Heart right ventricle (tissue), 16 donors: ENCODE data around the gene POPDC2. TPM values are rescaled to one million over a fixed set of nuclear protein-coding genes. Genes with fewer than 3 reads are reported as not detected.

Experiments
- ATAC-seq, 8 donors: fragments of 200-7000 bp; cut with Tn5 transposase; one replicate each; pipeline ENCODE4 v1.9.1; 2020; ENCODE audit warnings: mild to moderate bottlenecking in 8 of 8, moderate library complexity in 8 of 8, moderate number of reproducible peaks in 1 of 8
- DNase-seq, 2 donors: peaks; one replicate each; pipeline ENCODE4 v3.0.0-alpha.2; 2020
- H3K27ac ChIP-seq, 10 donors: fragments of 200-600 bp; sonication (generic) in 2 of 10; one replicate each; pipeline versions ENCODE4 v1.5.0 to v1.8.0; 2020 to 2022; ENCODE audit warnings: mild to moderate bottlenecking in 3 of 10
- H3K27me3 ChIP-seq, 7 donors: fragments of 200-600 bp; one replicate each; pipeline ENCODE4 v1.8.0; 2021 to 2022; ENCODE audit warnings: mild to moderate bottlenecking in 2 of 7
- H3K36me3 ChIP-seq, 9 donors: fragments of 200-600 bp; sonication (generic) in 1 of 9; one replicate each; pipeline versions ENCODE4 v1.5.0 to v1.8.0; 2020 to 2022; ENCODE audit warnings: mild to moderate bottlenecking in 2 of 9
- H3K4me1 ChIP-seq, 9 donors: fragments of 200-600 bp; sonication (generic) in 1 of 9; one replicate each; pipeline versions ENCODE4 v1.5.0 to v1.8.0; 2020 to 2022; ENCODE audit warnings: mild to moderate bottlenecking in 4 of 9
- H3K4me3 ChIP-seq, 10 donors: fragments of 200-600 bp; sonication (generic) in 2 of 10; one replicate each; pipeline versions ENCODE4 v1.5.0 to v1.8.0; 2020 to 2022; ENCODE audit warnings: mild to moderate bottlenecking in 7 of 10, moderate library complexity in 2 of 10
- H3K9me3 ChIP-seq, 11 donors: fragments of 200-600 bp in 10 of 11; sonication (generic) in 2 of 11; one replicate each; pipeline versions ENCODE4 v1.5.0 to v1.8.0; 2013 to 2022; ENCODE audit warnings: mild to moderate bottlenecking in 2 of 11, control low read depth in 1 of 11, moderate library complexity in 1 of 11
- CTCF ChIP-seq, 9 donors: fragments of 200-600 bp; sonication (generic) in 2 of 9; IDR thresholded peaks; one replicate each; pipeline versions ENCODE4 v1.5.0 to v1.8.0; 2021 to 2022; ENCODE audit warnings: antibody characterized with exemption in 9 of 9, mild to moderate bottlenecking in 5 of 9, moderate library complexity in 1 of 9
- WGBS, 2 donors: extraction: QIAGEN DNeasy Blood & Tissue Kit; methylation state at CpG; one replicate each; pipeline ENCODE4 v1.1.7; 2013; ENCODE audit warnings: inconsistent platforms in 1 of 2; 5-methylcytosine and 5-hydroxymethylcytosine counted together
- intact Hi-C, 10 donors: fragments of 100-400 bp; cut with DNase I; formaldehyde crosslinking; loops; one replicate each; pipeline versions ENCODE4 v1.11.1 to v1.14.2; 2022
- long read RNA-seq, 3 donors: library from polyadenylated mRNA; unstranded; transcript quantifications; one replicate each; pipeline ENCODE4 v2.0.0, GENCODE V29; 2020 to 2021
- polyA plus RNA-seq, 2 donors: library from polyadenylated mRNA; stranded (reverse); fragments of 200-250 nt; gene quantifications; one replicate each; pipeline ENCODE4 v1.2.3, GENCODE V29; 2013
- total RNA-seq, 10 donors: library from RNA; stranded (reverse); fragmentation: NEBNext Ultra II Directional in 3 of 10; extraction: Animal tissue kit (Norgen Biotek cat#: 25700) in 3 of 10; gene quantifications; one replicate each; pipeline versions ENCODE4 v1.2.1 to v1.2.4, GENCODE V29; 2021 to 2023
- donor health status: Arrhythmogenic right ventricular cardiomyopathy.
- donor health status: ischemic (EF 13 %, LVEDD 7.1; RV severe dilation, severe dysfunction).
- donor health status: healthy with polysubstance abuse.
- donor health status: DM: no; HTN: yes; CAD: no.
- donor health status: DM: no; HTN: no; CAD: no.
- donor health status: ischemic (EF 25% LVEDD 6.9; RV normal size, moderate dysfunction).
- donor health status: ischemic (EF 25% LVEDD 5.7; RV mildly dilated, moderate dysfunction).
- donor health status: healthy.
- donor health status: DM: yes; HTN: yes; CAD: no.
- donor health status: Ischemic cardiomyopathy.
- donor health status: ischemic (EF 35%, LVEDD 5.7; RV mildly dilated, moderate dysfunction).
- donor health status: nonischemic (EF 11% LVEDD 7.7; RV severe dilation, severe dysfunction).
- donor health status: DM: yes; HTN: yes; CAD: no.
- donor health status: PGD.
- donor health status: ischemic (EF 29% LVEDD 5.4; RV normal size, mild dysfunction).
- donor health status: nonischemic (EF 23%, LVEDD 6.1; RV moderate dilation, normal function).

Gene POPDC2
- total RNA-seq (100 to 1,000 TPM; 598 to 928 (median 732) TPM), polyA plus RNA-seq (100 to 1,000 TPM; 351 to 805 TPM)
- long read RNA-seq, donor 1, transcript POPDC2-208 (4 exons, 1,837 nt): major isoform, 146 of 379 reads
- long read RNA-seq, donor 1, transcript POPDC2-201 (4 exons, 1,679 nt): minor isoform, 70 of 379 reads
- long read RNA-seq, donor 1, partial matches to known transcripts: 95 of 379 reads
- long read RNA-seq, donor 1, other reads (novel, unspliced or antisense): 61 of 379 reads
- long read RNA-seq, donor 2, transcript POPDC2-208 (4 exons, 1,837 nt): major isoform, 89 of 385 reads
- long read RNA-seq, donor 2, transcript POPDC2-204 (5 exons, 1,345 nt): minor isoform, 12 of 385 reads
- long read RNA-seq, donor 2, transcript POPDC2-201 (4 exons, 1,679 nt): minor isoform, 77 of 385 reads
- long read RNA-seq, donor 2, partial matches to known transcripts: 101 of 385 reads
- long read RNA-seq, donor 2, other reads (novel, unspliced or antisense): 102 of 385 reads
- long read RNA-seq, donor 3, transcript POPDC2-201 (4 exons, 1,679 nt): minor isoform, 126 of 405 reads
- long read RNA-seq, donor 3, transcript POPDC2-208 (4 exons, 1,837 nt): major isoform, 145 of 405 reads
- long read RNA-seq, donor 3, transcript POPDC2-204 (5 exons, 1,345 nt): minor isoform, 10 of 405 reads
- long read RNA-seq, donor 3, partial matches to known transcripts: 72 of 405 reads
- long read RNA-seq, donor 3, other reads (novel, unspliced or antisense): 51 of 405 reads

- peak within 1 kb of the TSS; percentile 42 to 72 (median 58) for H3K4me3 ChIP-seq
- ATAC-seq: peak; percentile 72 to 88 (median 82)
- H3K27me3 ChIP-seq: no peaks in the 10 kb centered on the region
- peak in 1 of 2 donors; percentile 79 for DNase-seq
- 16 to 35% methylated on average over 9 of the region's 9 CpGs for WGBS, 2 donors
- intact Hi-C loops: no loop called here
- no peak for TF ChIP-seq CTCF (IDR thresholded peaks at IDR 0.05)
- peaks cover 4 to 74% (median 32%) of the 10 kb centered on the region in 9 donors for H3K4me1 ChIP-seq
- no peaks in the 10 kb centered on the region for H3K9me3 ChIP-seq
- peak within 1 kb of the TSS; percentile 88 to 98 (median 94) for H3K27ac ChIP-seq
- H3K36me3 ChIP-seq: peaks cover 0 to 30% (median 5%) of the 10 kb centered on the region in 9 donors
These were observed at the start of gene POPDC2 for GRCh38 chr3:119660474-119661440. Gene POPDC2, minus strand, starts transcription at chr3:119660589. Its CDS starts 166 bp downstream, at chr3:119660423.

- ATAC-seq: no peak
- H3K9me3 ChIP-seq: peaks cover 0 to 6% (median 0%) of the 10 kb centered on the region in 11 donors
- H3K36me3 ChIP-seq: no peaks in the 10 kb centered on the region
- H3K27ac ChIP-seq: no peak overlapping the region
- DNase-seq: no peak
- no peaks in the 10 kb centered on the region for H3K27me3 ChIP-seq
- peak overlapping the region in 3 of 10 donors; percentile 50 to 61 (median 57) for H3K4me3 ChIP-seq
- peaks cover 0 to 31% (median 15%) of the 10 kb centered on the region in 9 donors for H3K4me1 ChIP-seq
- intact Hi-C loops: no loop called here
- no peak for TF ChIP-seq CTCF (IDR thresholded peaks at IDR 0.05)
- 79 to 83% methylated on average over 8 of the region's 8 CpGs for WGBS, 2 donors
These were observed 43.6 kb upstream of the POPDC2 start for GRCh38 chr3:119703820-119704531.

- DNase-seq (peak; percentile 96 to 97), ATAC-seq (peak; percentile 99 to 100 (median 99))
- TF ChIP-seq CTCF (IDR thresholded peaks at IDR 0.05): no peak
- Histone ChIP-seq H3K4me1 (peaks cover 0 to 31% (median 15%) of the 10 kb centered on the region in 9 donors), H3K4me3 (peak within 1 kb of the TSS in 9 of 10 donors; percentile 30 to 61 (median 53)), H3K27ac (peak within 1 kb of the TSS in 6 of 10 donors; percentile 6 to 45 (median 33)), H3K27me3 (no peaks in the 10 kb centered on the region), H3K36me3 (no peaks in the 10 kb centered on the region), H3K9me3 (peaks cover 0 to 6% (median 0%) of the 10 kb centered on the region in 11 donors)
- 10 to 13% methylated on average over 59 of the region's 59 CpGs for WGBS, 2 donors
- intact Hi-C loops: no loop called here
These were observed 42.4 kb upstream of the POPDC2 start, which contains the start of gene CFAP91 for GRCh38 chr3:119702530-119703527. Gene CFAP91, plus strand, starts transcription at chr3:119703022. Its CDS starts 77 bp downstream, at chr3:119703099.
